Kidney glomerular epithelial cell (primary cell): Measurements from ENCODE around the gene MACROD2.

Source experiments
- DNase-seq: peaks from one replicate; lab custom pipeline; 2025; lab: John Stamatoyannopoulos, UW

The MACROD2 gene

DNA sequence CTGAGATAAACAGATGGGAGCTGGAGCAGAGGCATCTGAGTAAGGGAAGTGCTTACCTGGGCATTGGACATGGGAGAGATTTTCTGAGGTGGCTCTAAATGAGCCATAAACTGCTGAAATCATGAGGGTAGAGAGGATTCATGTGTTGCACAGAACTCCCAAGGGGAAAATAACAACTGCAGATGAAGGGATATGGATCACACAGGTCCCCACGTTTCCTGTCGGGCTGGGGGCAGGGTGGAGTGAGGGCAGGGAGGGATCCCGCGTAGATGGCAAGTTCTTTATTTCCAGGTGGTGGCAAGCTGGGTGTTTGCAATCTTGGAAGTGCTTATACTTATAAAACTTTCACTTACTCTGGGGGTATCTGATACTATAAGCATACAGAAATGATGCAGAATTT is 764.7 kb downstream of the MACROD2 start:
- DNase-seq, result no peak

DNA sequence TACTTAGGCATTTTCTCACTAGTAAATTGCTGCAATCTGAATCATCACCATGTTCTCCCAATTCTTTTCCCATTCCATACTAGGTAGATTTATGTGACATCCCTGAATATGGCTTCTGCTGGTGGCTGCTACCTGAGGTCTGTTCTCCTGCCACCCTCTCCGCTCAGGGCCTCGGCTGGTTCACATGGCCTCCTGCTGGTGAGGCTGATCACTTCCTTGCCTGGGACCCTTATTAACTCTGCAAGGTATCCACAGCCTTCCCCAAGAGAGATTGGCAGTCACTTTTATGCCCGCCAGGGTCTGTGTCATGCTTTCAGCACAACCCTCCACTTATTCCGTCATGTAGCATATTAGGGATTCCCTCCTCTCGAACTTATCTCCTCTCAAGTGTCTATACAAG is 766.6 kb downstream of the MACROD2 start:
- no peak for DNase-seq

DNA sequence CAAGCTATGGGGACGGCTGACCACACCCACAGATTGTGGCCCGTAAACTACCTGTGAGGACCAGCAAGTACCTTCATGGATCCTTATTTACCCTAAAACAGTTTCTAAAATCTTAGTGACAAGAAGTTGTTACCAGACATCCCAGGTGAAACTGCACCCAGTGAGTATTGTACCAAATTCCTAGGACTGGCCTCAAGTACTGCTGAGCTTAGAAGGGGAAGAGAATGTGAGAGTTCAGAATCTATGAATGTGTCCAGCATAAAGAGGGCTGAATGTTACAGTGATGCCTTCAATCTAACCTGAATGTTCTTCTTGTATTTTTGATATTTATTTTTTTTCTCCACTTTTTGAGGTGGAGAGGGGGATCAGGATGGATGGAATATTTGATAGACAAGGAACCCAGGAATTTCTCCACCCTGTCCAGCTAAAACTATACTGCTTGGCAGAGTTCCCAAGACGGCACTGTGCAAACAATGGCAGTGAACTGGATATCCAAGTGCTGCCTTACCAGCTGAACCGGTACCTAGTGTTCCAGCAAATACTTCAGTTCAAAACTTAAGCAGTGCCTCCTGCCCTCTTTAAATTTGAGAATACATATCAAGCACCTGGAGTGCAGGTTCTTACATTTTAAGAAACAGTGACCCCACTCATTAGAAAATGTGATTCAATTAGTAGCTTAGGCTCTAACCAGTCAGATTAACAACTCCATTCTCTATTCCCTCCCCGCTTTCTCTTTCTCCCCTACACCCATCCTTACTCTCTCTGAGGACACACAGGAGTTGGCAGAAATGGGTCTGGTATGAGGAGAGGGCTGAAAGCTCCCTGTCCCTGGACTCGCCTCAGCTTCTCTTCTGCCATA is 769.4 kb downstream of the MACROD2 start:
- DNase-seq, result no peak

DNA sequence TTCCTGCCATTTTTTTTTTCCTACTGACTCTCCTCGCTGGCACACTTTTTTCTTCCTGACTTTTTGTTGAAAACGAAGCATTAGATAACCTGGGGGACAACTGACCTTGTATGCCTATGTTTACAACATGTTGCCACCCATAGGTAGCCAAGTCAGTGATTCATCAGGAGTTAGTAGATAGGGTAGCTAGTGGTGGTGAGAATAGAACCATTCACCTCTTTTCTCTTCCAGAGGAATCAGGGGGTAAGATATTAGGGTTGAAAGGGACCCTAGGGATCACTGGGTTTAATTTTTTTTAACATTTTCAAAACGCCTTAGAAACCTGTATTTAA is 770.0 kb downstream of the MACROD2 start:
- no peak for DNase-seq

DNA sequence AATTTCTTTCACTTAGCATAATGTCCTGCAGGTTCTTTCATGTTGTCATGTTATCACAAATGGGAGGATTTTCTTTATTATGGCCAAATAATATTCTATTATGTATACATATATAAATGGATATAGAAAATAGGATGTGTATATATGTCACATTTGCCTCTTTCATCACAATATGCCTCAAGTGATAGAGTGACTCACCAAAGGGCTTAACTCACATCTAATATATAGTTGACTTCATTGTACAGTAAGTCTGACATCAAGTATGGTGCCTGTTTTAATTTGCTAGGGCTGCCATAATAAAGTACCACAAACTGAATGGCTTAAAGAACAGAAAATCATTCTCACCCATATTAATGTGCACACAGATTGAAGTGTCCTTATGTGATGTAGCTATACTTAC is 778.2 kb downstream of the MACROD2 start:
- no peak for DNase-seq

DNA sequence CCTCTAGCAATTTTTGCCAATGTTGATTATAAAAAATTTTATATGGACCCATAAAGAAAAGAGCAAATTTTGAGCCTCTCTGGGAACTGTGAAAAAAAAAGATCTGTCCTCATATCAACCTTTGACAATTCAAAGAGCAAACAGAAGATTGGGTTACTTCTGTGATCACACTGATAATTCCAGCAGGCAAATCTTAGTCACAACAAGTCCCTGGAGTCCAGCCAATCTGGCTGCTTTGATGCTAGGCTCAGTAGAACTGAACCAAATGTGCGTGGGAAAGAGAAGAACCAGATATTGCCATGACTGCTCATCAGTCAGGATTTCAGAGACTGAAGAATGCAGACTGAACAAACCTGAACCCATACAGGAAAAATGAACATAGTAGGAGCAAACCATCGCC is 780.5 kb downstream of the MACROD2 start:
- DNase-seq, result no peak

DNA sequence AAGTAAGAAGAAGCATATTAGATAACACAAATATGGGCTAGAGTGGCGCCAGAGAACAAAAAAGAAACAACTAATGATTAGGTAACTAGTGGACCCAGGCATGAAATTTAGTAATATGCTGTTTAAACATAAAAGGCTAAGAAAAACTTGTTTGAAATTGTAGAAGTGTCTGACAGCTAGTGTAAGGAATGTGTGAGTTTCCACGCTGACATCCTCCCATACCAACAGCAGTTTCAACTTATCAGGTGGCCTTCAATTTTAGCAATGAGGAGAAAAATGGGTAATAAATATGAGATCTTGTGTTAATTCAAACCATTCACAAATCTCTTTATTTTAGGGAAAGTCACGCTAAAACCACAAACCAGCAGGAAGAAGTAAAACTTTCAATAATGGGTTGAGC is 782.3 kb downstream of the MACROD2 start:
- no peak for DNase-seq

DNA sequence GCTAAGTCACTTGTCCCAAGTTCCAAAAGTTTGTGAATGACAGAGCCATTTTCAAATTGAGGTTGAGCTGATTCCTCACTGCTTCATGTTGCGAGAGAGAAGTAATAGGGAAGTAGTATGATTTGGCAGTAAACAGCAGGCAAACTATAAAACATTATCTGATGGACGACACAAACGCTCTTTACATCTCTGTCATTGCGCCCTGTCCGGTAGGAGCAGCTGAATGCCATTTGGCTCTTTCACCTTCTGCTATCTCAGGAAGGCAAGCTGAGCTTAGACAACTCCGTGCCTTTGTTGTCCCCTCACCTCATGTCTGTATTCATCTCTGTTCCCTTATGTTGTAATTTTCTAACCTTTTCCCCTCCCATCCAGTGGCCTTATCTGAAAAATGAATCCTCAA is 782.8 kb downstream of the MACROD2 start:
- no peak for DNase-seq

DNA sequence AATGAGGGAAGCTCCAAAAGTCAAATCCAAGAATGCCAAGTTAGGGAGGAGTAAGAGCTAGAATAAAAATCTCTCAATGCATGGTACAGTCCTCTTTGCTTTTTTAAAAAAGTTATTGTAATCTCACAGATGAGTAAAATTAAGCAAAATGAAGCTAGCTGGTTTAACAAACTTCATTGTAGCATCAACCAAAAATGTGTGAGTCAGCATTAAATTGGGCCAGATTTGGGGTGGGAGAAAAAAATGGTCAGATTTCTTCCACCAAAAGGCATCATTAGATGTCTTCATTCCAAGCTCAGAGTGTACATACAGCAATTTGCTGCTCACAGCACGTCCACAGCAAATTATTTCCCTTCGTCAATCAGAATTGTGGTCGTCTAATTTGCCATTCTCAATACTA is 783.6 kb downstream of the MACROD2 start:
- DNase-seq, result no peak

DNA sequence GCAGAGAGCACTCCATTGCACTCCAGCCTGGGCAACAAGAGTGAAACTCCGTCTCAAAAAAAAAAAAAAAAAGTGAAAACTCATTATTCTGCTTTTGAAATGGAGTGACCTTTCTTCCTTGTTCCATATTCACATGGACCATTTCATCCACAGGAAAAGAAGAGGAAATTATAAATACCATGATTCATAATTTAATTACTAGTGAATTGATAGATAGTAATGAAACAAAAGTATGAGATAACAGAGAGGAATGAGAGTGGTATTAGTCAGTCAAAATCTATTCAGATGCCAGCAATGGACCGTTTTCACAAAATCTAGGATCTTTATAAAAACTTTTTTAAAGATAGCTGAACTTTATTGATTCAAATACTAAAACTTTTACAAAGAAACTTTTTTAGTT is 785.2 kb downstream of the MACROD2 start:
- DNase-seq, result no peak

DNA sequence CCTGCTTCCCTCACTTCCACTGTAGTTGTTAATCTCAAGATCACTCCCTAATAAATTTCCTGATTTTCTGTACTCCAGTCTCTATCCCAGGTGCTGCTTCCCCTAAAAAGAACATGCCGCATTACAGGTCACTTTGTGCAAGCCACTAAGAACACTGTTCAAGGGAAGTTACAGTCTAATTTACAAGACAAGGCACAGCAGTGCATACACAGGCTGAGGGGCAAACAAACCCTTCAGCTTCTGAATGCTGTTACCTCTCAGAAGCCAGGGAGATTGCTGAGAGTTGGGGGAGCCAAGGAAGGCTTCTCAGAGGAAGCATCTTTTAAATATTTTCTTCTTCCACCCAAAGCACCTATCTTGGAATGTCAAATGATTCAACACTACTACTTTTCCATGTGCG is 787.4 kb downstream of the MACROD2 start:
- no peak for DNase-seq

DNA sequence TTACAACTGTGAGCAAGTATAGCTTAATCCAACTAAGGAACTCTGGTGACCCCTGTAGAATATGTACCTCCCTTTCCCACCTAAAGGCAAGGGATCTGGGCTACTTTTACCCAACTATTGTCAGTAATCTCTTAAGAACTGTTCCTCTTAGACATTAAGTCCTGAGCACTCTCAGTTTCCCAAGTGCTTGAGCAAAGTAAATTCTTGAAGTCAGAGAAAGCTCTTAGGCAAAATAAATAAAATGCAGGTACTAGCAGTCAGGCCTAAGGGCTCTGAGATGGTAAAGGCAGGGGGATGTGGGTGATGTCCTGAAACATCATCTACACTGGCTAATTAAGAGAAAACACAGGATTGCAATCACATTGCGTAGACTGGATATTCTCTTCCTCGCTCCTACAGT is 788.5 kb downstream of the MACROD2 start:
- DNase-seq, result no peak

DNA sequence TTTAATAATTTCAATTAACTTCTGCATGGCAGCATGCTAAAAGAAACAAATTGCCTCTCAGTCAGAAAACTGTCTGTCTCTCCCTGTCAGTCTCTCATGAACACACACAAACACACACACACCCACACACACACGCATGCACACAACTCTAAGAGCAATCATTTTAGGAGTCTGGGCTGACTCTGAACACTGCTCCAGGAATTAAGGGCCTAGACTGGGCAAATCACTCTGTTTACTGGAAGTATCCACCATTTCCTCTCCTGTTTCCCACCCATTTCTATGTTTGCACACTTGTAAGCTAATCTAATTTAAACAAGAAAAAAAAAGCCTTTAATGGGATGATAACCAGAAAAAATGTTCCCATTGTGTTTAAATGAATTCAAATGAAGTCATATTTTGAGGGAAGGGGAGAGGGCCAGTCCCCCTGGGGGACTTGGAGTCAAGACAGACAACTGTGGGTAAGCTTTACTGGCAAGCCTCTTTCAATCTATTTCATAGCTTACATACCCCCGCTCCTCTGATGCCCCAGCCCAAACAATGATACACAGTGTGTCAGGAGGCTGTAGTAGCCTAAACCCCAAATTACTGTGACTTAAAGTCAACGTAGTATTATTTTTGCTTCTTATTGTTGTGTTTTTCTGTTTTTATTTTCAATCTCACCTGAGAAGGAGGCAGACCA is 789.9 kb downstream of the MACROD2 start:
- DNase-seq, result no peak

DNA sequence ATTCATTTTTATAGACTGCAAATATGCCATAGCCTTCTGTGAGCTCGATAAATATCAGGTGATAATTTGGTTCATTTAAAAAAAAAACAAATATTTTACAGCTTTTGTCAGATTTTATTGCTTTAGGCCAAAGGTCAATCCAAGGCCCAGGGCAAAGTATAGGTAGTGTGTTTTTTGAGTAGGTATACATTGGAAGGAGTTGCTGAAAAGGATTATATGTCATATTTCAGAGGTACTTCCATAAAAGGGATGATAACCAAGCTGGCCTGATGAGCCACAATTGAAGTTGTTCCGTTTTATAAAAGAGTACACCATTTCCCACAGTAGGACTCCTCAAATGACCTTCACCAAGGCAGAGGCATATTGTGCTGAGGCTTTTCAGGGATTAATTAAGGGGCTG is 794.9 kb downstream of the MACROD2 start:
- no peak for DNase-seq

DNA sequence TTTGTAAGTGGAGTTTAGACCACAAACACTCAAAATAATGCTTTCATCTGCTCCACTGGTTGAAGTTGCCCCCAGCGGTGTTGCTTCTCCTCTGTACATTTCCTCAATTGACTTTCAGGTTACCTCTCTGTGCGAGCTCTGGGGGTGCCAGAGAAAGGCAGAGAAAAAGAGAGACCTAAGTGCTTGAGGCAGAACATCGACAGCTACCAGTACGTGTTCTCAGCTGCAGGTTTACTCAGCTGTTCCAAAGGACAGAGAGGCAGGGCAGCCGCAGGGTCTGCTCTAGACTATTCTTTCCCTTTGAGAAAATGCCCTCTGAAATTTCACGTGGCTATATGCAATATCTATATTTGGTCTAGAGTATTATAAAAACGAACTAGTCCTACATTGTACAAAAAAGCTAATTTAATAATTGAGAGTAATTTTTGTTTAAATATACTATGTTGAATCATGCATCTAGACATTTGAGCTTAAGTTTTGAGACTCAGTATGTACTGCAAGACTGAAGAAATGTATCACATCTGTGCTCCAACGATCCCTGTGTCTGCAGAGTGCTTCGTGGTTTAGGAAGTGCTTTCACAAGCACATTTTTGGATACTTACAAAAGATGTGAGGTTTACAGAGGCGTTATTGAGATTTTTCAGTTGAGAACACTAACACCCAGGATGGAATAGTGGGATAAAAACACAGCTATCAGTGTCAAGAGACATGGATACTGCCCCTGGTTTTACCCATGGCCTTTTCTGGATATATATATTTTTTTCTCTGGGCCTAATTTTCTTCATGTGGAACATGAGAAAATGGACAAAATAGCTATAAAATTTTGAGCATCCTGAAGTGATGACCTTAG is 795.7 kb downstream of the MACROD2 start:
- DNase-seq, result no peak

DNA sequence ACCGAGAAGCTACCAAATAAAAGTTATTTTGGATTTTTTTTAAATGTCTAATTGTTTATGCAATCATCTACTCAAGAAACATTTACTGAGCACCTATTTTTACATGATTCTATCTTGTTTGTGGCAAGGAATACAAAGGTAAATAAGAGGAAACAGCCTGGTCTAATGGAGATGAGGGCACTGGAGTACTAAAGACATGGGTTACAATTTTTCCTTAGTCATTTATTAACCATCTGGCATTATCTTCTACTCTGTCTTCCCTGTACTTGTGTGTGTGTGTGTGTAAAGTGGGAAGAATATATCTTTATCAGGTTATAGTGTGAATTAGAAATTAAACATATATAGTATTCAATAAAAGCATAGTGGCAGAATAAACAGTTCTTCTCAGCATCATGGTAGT is 797.6 kb downstream of the MACROD2 start:
- DNase-seq, result no peak

DNA sequence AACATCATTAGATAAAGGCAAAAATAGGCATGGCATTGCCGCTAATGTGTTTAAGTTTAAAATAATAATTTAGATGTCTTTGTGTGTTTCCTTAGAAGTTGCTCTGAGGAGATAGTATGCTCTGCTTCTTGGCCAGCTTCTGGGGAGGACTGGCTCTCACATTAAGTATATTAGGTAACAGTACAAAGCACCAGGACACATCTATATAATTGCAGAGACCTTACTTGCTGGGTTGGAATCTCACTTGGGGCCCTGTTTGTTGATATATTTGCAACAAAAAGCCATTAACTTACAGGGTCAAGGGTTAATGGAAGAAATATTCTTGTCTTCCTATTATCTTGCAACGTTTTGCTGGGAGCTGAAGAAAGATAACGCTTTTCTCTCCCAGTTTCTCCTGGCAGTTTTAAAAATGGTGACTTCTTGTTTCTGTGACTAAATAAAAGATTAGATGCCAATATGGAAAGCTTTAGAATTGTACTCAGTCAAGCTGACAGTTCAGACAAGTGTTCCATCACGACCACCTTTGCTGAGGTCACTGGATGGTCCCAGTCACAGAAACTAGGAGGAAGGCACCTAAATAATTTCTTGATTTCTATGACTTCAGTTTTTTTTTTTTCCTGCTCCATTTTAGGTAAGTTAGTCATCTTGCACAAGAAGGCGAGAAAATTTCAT is 804.4 kb downstream of the MACROD2 start:
- no peak for DNase-seq

DNA sequence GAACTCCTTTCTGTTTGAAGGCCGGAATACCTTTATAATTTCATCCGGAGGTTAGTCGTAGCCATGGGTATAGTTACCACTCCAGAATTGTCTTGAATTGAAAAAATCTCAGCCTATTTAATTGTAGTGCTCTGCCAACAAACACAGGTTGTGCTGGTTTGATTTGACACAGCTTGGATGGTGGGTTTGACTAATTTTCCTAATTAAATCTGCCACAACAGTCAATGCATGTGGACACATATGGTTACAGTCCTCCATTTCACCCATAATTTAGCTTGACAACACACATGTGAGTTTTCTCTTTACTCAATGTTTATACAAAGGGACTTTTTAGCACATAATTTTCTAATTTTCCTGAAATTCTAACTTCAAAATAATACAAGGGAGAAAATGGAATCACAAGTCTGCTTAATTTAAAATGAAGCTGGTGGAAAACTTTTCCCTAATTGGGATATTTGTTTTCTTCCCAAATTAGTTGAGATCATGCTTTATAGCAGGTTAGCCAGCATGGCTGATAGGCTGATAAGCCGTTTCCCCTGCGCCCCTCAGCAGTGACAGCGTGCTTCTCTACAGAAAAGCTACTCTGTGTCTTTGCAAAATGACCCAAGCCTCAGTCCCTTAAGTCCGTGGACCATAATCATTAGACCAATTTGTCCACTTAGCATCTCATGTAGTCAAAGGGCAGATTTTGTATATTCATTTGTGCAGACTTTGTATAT is 805.5 kb downstream of the MACROD2 start:
- DNase-seq, result no peak

DNA sequence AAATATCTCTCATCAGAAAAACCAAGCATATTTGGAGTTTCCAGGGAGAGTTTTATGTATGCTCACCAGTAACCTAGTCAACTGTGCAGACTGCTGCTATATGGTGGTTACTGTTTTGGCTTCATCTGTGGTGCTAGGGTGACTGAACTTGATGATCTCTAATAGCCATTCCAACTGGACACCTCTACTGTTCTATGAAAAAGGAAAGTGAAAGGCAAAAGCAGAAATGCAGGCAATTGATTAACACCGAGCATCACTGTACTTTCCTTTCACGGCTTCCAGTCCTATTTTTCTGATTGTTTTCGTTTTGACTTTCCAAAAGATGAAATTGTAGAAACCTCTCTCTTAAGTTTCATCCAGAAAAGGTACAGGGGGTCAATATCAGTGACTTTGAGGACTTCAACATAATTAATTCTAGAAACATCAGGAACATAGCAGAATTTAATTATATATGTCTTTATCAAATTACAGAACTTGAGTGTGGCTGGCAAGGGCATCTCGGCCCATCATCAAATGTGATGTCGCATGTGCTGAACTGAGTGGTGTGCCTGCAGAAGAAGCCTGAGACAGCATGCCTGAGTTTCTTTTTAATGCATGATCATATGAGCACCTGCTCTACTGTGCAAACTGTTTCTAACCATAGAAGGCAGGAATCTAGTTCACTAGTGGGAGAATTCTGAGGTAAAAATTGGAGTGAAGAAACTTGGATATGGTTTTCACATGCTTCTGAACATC is 806.4 kb downstream of the MACROD2 start:
- no peak for DNase-seq

DNA sequence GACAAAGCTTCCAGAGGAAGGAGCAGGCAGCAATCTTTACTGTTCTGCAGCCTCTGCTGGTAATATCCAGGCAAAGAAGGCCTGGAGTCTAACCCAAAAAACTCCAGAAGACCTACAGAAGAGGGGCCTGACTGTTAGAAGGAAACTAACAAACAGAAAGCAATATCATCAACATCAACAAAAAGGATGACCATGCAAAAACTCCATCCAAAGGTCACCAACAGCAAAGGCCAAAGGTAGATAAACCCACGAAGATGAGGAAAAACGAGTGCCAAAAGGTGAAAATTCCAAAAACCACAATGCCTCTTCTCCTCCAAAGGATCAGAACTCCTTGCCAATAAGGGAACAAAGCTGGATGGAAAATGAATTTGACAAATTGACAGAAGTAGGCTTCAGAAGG is 811.9 kb downstream of the MACROD2 start:
- no peak for DNase-seq

DNA sequence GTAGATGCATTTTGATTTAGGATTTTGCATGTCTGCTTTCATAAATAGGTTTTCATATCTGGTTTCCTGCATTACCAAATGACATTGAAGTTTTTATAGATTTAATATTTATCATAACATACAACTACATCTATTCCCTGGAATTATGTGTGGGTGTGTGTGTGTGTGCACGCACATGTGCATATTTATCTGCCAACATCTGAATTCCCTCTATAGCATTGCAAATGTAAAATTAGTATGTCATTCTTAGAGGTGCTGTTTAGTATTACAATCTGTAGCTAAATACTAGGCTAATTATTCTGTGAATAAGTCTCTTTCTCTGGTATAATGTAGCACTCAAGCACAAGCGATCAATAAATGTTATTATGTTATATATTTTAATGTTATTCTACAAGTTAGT is 820.0 kb downstream of the MACROD2 start:
- no peak for DNase-seq
